SH-SY5Y (cell line): Measurements from ENCODE around the gene DOCK4.
A peak's percentile ranks its signal among the peaks of the same experiment; 100 is the strongest.

ENCODE experiments used
- GATA2 ChIP-seq: IDR thresholded peaks from 2 replicates; pipeline ENCODE4 v1.6.1; 2011; ENCODE audit warnings: mild to moderate bottlenecking, low read depth, low read length
- GATA3 ChIP-seq: IDR thresholded peaks from 2 replicates; pipeline ENCODE4 v1.6.1; 2011; ENCODE audit warnings: low read depth, mild to moderate bottlenecking, low read length, moderate library complexity

The DOCK4 gene

GRCh38 chr7:112206991-112207592 is 893 bp upstream of the DOCK4 start:
- TF ChIP-seq GATA3 (no peak), GATA2 (no peak)

GRCh38 chr7:112205343-112206237 is 609 bp downstream of the DOCK4 start:
- TF ChIP-seq GATA2, result 0 out of 2 replicates have a peak, but pooled peaks have one; percentile 1
- TF ChIP-seq GATA3, result no peak

- no peak for TF ChIP-seq GATA2
- TF ChIP-seq GATA3, result no peak
Observed at GRCh38 chr7:112204499-112205342, 1.5 kb downstream of the DOCK4 start.

GRCh38 chr7:112203365-112203739 is 2.8 kb downstream of the DOCK4 start:
- TF ChIP-seq GATA3 (no peak), GATA2 (no peak)

GRCh38 chr7:112202816-112203215 is 3.4 kb downstream of the DOCK4 start:
- TF ChIP-seq GATA2 (no peak), GATA3 (no peak)

GRCh38 chr7:112201839-112202238 is 4.4 kb downstream of the DOCK4 start:
- TF ChIP-seq GATA3 (no peak), GATA2 (no peak)

- TF ChIP-seq GATA3 (no peak), GATA2 (no peak)
Observed at GRCh38 chr7:112201411-112201810, 4.8 kb downstream of the DOCK4 start.

GRCh38 chr7:112199672-112200071 is 6.5 kb downstream of the DOCK4 start:
- TF ChIP-seq GATA2, result no peak
- TF ChIP-seq GATA3, result no peak

GRCh38 chr7:112199035-112199655 is 7.1 kb downstream of the DOCK4 start:
- TF ChIP-seq GATA2 (no peak), GATA3 (no peak)

- TF ChIP-seq GATA2, result no peak
- no peak for TF ChIP-seq GATA3
Observed at GRCh38 chr7:112197322-112197721, 8.9 kb downstream of the DOCK4 start.

GRCh38 chr7:112195717-112196116 is 10.5 kb downstream of the DOCK4 start:
- TF ChIP-seq GATA3 (no peak), GATA2 (no peak)

- TF ChIP-seq GATA3, result no peak
- TF ChIP-seq GATA2, result no peak
Observed at GRCh38 chr7:112193915-112194502, 12.2 kb downstream of the DOCK4 start.
